ENCODE data around the gene VPS13D. TPM values are rescaled to one million over a fixed set of nuclear protein-coding genes. Genes with fewer than 3 reads are reported as not detected.

VPS13D gene
- total RNA-seq, 1 experiment from 2014 or later: 31.6 TPM

GRCh38 chr1:12528021-12528852 is 298.4 kb downstream of the VPS13D start (continued):
- TF ChIP-seq JUND (IDR thresholded peaks at IDR 0.05): peak; percentile 53
- TF ChIP-seq POLR2AphosphoS5 (IDR thresholded peaks at IDR 0.05; ENCODE audit: low read depth, low read length): no peak
- TF ChIP-seq POLR2A (IDR thresholded peaks at IDR 0.05; ENCODE audit: borderline replicate concordance, extremely low read depth, insufficient read depth, insufficient read length): no peak
- 0 out of 2 replicates have a peak, but pooled peaks have one; percentile 5 for TF ChIP-seq MAX (IDR thresholded peaks at IDR 0.05)

- H2AFZ ChIP-seq (ENCODE audit: low read depth, low read length, poor library complexity, severe bottlenecking): peak overlapping the region; percentile 72
Measured at GRCh38 chr1:12529640-12530174, 299.9 kb downstream of the VPS13D start.

More at GRCh38 chr1:12529640-12530174, 299.9 kb downstream of the VPS13D start:
- Histone ChIP-seq H3K9me2 (ENCODE audit: insufficient read depth) (no peaks in the 10 kb centered on the region), H3K4me3 (replicated peaks in 1 of 2; ENCODE audit: low read depth in 1 of 2, low read length in 2 of 2) (no peak overlapping the region), H4K20me1 (ENCODE audit: insufficient read depth) (no peaks in the 10 kb centered on the region), H3K27ac (ENCODE audit: low read depth, low read length) (no peak overlapping the region), H3K9me3 (ENCODE audit: control insufficient read depth in 1 of 2, insufficient read depth in 1 of 2, low read depth in 1 of 2, low read length in 2 of 2) (no peaks in the 10 kb centered on the region), H3K4me2 (ENCODE audit: low read length) (0 out of 2 replicates have a peak overlapping the region, but pooled peaks have one; percentile 63), H3K4me1 (ENCODE audit: control insufficient read depth in 1 of 2, insufficient read depth in 2 of 2, low read length in 2 of 2) (peaks cover 21 to 42% of the 10 kb centered on the region in 2 experiments; a peak in 3 of 4 replicates), H3K36me3 (ENCODE audit: control insufficient read depth in 1 of 2, insufficient read depth in 2 of 2, low read length in 2 of 2) (no peaks in the 10 kb centered on the region), H3K9ac (ENCODE audit: low read length) (no peak overlapping the region), H3K79me2 (ENCODE audit: insufficient read depth, low read length) (no peaks in the 10 kb centered on the region), H3K27me3 (ENCODE audit: insufficient read depth, low read length) (no peaks in the 10 kb centered on the region)
- ChIA-PET RAD21 (ENCODE audit: low non-redundant PET in 1 of 2, low total read pairs in 2 of 2, uncharacterized antibody in 2 of 2, unreplicated experiment in 2 of 2) (no interaction called here), CTCF (no interaction called here), POLR2A (no interaction called here)
- ATAC-seq (no peak), DNase-seq (ENCODE audit: low read depth, low spot score) (no peak)
- intact Hi-C loops (cut with micrococcal nuclease): no loop called here
- BruUV-seq (replicated peaks): no TSS peak
- TF ChIP-seq TCF7L2 (IDR thresholded peaks at IDR 0.05; ENCODE audit: borderline replicate concordance, extremely low read depth, insufficient read depth, insufficient read length) (no peak), SIN3A (IDR thresholded peaks at IDR 0.05; ENCODE audit: low read depth) (no peak), ZNF274 (IDR thresholded peaks at IDR 0.05; ENCODE audit: low read depth, low read length) (no peak), EGR1 (IDR thresholded peaks at IDR 0.05; ENCODE audit: low read depth) (no peak), FOSL1 (IDR thresholded peaks at IDR 0.05; ENCODE audit: low read depth) (no peak), ZBTB33 (IDR thresholded peaks at IDR 0.05; ENCODE audit: extremely low read depth, insufficient replicate concordance, low read length) (no peak), EZH2 (IDR thresholded peaks at IDR 0.05) (no peak)

All from HCT116 (cell line).